GM18502 (cell line): Measurements from ENCODE around the gene PPP3R1.

ENCODE experiments used
- ATAC-seq: cut with Tn5 transposase; IDR thresholded peaks from one replicate; pipeline ENCODE4 v1.9.1; 2021; ENCODE audit warnings: mild to moderate bottlenecking; ENCODE audit not compliant: unreplicated experiment, poor library complexity

The PPP3R1 gene

DNA sequence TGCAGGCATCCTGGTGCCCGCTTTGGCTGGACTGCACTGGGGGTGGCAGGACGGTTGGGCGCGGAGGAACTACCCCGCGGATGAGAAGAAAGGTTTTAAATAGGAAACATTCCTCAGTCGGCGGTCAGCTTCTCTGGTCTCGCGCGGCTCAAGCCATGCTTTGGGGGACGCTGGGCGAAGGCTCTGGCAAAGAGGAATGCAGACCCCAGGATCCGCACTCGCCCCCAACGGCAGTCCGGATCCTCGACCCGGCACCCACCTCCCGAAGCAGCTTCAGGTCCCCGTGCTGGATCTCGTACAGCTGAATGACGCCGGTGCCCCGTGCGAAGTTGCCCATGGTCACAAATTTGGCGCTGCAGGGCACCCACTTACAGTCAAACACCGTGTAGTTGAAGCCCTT is 95.3 kb downstream of the PPP3R1 start:
- peak; percentile 42 for ATAC-seq

DNA sequence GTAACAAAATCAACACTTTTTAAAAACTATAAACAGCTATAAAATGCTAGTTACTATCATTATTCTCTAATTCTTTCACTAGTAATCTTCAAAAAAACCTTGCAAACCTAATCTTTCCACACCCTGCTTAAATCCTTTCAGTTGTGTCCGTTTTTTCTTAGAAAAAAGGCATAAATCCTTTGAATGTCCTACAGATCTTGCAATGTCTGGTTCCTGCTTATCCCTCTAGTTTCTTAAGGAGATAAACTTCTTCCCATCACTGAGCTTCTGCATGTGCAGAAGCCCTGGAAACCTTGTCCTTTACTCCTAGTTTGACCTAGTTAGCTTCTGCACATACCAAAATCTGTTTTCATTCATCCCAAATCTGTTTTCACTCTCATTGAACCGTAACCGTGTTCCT is 95.9 kb downstream of the PPP3R1 start:
- ATAC-seq: no peak

DNA sequence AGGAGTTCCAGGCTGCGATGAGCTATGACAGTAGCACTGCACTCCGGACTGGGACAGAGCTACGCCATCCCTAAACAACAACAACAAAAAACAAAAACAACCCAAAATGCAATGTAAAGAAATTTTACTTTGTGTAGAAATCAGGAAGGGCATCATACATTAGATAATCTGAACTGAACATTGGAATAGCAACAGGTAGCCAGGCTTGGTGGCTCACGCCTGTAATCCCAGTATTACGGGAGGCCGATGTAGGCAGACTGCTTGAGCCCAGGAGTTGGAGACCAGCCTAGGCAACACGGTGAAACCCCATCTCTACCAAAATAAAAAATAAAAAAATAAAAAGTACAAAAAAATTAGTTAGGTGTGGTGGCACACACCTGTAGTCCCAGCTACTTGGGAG is 96.7 kb downstream of the PPP3R1 start:
- ATAC-seq: no peak

DNA sequence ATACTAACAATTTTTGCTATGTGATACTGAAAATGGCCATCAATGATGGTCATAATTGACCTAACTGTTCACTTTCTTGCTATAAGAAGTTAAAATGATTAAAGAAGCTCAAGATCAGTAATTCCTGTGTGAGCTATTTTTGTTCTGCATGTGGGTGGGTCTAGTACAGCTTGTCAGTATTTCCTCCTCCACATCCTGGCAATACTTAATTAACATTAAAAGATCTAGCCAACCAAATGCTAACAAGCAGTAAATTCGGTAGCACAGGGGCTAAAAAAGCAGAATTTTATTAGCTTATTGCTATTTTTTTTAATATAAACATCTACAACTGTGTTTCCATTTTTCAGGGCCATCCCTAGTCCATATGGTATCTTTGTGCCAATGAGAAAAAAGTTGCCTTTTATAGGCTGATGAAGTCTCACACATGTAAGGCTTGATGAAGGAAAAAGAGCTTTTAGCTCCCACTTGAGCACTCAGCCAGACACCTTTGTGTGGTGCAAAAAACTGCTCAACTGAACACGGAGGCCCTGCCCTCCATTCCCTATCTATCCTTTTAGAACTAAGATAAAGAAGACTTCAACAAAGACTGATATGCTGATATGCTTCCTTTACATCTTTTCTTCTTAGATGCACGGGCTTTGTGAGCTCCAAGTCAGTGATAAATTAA is 99.5 kb downstream of the PPP3R1 start:
- ATAC-seq: no peak

DNA sequence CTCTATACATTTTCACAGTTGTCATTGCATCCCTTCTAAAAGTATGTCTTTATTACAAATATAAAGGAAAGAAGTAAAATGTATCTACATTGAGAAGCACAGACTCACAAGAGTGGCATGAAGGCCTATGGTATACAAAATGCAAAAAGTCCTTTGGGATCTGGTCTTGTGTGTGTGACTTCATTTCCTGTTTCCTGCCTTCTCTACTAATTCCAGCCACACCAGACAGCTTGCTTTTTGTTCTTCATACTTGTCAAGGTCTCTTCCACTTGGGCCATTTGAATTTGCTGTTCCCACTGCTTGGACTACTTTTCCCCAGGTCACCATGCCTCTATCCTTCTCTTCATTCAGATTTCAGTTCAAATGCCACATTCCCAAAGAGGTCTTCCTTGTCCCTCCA is 101.3 kb downstream of the PPP3R1 start:
- ATAC-seq: no peak

DNA sequence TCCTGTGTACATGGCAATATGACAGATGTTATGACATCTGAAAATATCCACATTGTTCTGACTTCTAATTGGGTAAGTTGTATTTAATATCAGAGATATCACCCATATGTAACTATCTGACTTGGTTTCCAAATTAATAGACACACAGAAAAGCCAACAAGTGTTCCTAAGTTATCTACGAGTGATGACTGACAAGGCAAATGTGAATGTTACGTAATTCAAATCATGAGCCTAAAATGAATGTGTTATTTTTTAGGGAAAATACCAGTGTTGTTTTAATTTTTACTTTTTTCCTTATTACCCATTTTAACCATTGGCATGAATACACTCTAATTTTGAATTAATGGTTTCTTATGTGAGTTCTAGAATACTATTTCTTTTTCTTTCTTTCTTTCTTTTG is 110.5 kb downstream of the PPP3R1 start:
- no peak for ATAC-seq

DNA sequence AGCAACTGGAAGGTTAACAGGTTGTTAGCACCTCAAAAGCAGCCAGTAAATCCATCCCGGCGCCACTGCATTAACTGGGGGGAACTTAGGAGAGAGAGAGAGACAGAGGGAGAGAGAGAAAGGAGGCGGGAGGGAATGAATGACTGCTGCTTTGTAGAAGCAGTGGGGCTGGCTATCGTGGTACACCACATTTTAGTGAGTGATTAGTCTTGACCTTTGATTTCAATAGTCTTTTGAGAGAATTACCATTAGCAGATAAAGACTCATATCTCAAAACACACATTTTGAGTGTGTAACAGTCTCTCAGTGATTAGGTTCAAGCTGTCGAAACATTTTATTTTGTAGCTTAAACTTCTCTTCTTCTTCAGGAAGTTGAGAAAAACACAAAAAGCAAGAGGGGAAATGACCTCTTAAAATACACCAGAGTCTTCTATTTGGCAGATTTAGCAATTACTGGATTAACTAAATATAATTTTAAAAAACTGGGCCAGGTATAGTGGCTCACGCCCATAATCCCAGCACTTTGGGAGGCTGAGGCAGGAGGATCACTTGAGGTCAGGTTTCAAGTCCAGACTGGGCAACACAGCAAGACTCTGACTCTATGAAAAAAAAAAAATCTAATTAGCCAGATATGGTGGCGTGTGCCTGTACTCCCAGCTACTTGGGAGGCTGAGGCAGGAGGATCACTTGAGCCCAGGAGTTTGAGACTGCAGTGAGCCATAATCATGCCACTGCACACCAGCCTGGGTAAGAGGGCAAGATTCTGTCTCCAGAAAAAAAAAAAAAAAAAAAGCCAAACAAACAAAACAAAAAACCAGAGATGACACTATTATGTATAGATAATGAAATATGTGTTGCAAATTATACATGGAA is 116.6 kb downstream of the PPP3R1 start:
- no peak for ATAC-seq

DNA sequence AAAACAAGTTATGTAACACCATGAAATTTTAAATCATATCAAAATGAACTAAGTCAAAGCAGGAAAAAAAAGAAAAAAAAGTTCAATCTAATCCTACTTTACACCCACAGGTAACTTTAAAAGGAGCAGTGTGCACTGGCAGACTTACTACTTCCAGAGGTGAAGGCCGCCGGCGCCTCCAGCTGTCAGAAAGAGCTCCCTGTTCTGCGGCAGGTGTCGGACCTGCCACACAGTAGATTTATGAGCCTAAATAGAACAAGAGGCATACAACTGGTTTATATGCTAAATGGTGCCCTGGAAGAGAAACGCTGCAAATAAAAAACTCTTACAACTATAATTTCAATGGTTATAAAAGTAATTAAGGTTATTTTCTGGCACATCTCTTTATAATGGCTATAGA is 117.8 kb downstream of the PPP3R1 start:
- no peak for ATAC-seq

DNA sequence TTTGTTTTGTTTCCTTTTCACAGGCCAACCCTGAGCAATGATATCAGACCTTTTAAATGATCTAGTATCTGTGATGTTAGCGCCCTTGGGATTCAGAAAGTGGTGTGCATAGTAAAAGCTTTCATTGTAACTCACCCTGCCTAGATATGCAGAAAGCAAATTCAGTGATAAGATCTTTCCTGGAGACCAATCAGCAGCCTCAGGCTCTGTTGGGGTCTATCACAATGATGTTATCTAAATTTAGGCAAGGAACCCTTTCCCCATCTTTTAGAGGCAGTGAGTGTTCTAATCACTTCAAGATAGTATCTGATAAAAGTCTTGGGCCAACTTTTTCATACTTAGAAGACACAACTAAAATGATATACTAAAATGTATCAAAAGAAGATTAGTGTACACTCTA is 118.2 kb downstream of the PPP3R1 start:
- no peak for ATAC-seq
